ENCODE results near the gene CFAP46.
"Not testable (repeated sequence)": the region's sequence is repeated elsewhere in the genome, so short reads cannot be mapped to it uniquely, and the experiment has no call there.

Gene CFAP46

DNA sequence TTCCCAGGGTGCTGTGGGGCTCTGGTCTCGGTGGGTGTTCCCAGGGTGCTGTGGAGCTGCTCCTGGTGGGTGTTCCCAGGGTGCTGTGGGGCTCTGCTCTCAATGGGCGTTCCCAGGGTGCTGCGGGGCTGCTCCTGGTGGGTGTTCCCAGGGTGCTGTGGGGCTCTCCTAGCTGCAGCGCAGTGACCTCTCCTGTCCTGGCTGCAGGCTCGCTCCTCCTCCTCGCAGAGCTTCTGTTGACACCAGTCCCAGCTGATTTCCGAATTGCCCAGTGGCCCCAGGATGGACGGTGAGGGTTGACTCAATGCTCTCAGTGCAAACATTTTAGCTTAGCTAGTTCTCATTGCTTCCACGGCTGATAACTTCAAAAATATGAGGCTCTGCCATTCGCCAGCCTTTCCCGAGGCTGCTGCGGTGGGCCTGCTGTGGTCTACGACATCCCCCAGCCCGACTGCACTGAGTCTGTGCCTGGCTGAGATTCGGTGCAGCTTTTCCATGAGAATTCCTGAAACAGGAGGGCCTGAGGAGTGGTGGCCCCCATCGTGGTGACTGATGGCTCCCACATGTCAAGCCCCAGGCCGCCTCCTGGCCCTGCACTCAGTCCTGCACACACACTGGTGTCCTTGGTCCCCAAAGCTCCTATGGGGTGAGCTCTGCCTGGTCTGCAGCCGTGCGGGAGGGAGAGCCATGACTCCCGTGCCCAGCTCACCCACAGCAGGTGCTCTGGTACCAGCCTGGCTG lies 98.1 kb downstream of the CFAP46 start:
- DNase-seq (ENCODE audit: low read depth in 2 of 2), result no peak

DNA sequence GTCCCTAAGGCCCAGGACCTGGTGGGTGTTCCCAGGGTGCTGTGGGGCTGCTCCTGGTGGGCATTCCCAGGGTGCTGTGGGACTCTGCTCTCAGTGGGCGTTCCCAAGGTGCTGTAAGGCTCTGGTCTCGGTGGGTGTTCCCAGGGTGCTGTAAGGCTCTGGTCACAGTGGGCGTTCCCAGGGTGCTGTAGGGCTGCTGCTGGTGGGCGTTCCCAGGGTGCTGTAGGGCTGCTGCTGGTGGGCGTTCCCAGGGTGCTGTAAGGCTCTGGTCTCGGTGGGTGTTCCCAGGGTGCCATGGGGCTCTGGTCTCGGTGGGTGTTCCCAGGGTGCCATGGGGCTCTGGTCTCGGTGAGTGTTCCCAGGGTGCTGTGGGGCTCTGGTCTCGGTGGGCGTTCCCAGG lies 99.1 kb downstream of the CFAP46 start:
- not testable (repeated sequence) for DNase-seq (ENCODE audit: low read depth in 2 of 2)

DNA sequence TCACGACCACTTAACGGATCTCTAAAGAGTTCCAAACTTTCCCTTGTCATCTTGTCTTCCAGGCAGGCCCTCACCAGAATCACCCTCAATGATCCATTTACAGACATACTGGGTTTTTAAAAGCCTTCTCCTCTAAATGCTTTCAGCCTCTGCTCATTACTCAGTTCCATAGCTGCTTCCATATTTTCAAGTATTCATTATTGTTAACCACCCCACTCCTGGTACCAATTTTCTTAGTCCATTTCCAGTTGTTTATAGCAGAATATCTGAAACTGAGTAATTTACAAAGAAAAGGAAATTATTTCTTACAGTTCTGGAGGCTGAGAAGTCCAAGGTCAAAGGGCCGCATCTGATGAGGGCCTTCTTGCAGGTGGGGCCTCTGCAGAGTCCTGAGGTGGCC lies 100.0 kb downstream of the CFAP46 start:
- DNase-seq (ENCODE audit: low read depth in 2 of 2), result no peak

DNA sequence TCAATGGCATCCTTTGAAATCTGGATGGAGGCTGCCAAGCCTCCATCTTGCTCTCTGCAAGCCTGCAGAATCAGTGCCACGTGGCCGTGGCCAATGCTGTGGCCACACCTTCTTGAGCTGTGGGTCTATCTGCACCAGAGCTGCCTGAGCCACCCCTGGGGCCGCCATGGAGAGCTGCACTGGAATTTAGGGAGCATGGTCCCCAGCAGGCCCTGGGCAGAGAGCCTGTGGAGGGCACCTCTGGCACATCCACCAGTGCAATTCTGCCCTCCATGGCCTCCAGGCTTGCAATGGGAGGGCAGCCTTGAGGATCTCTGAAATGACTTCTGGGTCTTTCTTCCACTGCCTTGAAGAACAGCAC lies 100.8 kb downstream of the CFAP46 start:
- no peak for DNase-seq (ENCODE audit: low read depth in 2 of 2)

DNA sequence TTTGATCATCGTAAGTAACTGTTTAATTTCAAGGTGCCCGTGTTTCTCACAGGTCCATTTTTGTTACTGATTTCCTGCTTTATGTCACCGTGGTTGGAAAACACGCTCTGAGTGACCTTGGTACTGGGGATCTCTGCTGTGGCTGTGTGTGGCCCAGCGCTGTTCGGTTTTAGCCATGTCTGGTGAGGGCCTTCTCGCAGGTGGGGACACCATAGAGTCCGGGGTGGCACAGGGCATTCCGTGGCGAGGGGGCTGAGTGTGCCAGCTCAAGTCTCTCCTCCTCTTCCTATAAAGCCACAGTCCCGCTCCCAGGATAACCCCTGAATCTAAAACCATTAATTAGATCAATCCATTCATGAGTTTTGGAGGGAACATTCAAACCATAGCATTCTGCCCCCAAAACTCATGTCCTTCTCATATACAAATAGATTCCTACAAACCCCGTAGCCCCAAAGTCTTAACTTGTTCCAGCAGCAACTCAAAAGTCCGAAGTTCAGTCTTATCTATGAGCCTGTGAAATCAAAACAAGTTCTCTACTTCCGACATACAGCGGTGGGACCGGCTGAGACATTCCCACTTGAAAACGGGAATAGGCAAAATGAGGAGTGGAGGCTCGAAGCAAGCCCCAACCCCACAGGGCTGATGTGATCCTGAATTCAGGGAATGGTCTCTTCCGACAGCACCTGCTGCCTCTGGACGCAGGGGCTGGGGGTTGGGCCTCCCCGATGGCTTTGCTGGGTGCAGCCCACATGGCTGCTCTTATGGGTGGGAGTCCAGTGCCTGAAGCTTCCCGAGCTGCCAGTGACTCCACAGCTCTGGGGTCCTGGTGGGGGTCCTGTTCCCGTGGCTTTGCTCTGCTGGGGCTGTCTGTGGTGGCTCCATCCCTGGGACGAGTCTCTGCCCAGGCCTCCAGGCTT lies 101.4 kb downstream of the CFAP46 start:
- no peak for DNase-seq (ENCODE audit: low read depth in 2 of 2)

DNA sequence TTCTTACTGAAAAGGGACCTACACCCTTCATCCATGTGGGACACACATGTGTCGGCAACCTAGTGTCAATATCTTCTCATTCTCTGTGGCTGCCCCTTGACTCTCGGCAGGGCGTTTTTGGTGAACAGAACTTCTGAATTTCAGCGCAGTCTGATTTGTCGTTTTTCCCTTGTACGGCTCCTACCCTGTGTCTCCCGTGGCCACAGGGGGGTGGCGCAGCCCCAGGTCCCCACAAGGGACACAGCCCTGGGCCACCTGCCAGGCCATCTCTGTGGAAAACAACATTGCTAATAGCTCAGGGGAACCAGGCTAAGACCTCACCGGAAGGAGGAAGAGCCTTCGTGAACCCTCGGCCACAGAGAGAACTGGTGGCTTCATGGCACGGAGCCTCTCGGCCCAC lies 103.3 kb downstream of the CFAP46 start:
- DNase-seq (ENCODE audit: low read depth in 2 of 2), result no peak

DNA sequence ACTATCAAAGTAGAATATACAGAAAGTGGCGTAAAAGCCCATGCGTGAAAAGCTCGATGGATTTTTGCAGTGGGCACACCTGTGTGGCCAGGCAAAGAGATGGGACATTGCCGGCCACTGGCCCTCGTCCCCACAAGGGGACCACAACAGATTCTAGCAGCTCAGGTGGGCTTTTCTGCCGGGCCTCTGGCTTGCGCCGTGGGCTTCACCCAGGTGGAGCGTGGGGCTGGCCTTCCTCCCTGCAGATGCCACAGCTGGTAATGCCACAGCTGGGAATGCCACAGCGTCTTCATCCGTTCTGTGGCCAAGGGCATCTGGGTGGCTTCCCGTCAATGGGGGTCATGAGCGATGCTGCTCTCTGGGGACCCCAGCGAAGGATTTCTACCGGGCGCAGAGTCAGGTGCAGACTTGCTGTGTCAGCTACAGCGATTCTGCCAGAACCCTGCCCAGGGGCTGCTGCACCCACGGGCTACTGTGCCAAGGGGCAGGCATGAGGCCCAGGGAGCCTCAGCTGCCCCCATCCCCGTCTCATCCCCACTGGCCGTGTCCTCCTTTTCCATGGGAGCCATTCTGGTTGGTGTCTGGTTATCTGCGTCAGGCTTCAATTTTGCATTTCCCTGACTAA lies 103.9 kb downstream of the CFAP46 start:
- DNase-seq (ENCODE audit: low read depth in 2 of 2), result no peak

DNA sequence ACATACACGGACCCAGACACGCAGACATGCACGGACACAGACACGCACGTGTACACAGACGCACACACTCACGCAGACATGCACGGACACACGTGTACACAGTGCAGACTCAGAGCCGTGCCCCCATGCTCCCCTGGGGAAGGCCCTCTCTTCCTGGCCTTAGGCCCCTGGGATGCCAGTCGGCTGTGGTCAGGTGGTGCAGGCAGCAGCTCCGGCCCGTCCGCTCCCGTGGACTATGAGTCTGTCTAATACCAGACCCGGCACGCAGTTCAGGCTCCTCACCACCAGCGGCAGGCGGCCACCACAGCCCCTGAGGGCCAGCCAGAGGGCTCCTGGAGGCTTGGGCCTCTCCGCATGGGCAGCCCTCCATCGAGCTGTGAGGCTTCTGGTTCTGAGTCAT lies 104.5 kb downstream of the CFAP46 start:
- no peak for DNase-seq (ENCODE audit: low read depth in 2 of 2)

DNA sequence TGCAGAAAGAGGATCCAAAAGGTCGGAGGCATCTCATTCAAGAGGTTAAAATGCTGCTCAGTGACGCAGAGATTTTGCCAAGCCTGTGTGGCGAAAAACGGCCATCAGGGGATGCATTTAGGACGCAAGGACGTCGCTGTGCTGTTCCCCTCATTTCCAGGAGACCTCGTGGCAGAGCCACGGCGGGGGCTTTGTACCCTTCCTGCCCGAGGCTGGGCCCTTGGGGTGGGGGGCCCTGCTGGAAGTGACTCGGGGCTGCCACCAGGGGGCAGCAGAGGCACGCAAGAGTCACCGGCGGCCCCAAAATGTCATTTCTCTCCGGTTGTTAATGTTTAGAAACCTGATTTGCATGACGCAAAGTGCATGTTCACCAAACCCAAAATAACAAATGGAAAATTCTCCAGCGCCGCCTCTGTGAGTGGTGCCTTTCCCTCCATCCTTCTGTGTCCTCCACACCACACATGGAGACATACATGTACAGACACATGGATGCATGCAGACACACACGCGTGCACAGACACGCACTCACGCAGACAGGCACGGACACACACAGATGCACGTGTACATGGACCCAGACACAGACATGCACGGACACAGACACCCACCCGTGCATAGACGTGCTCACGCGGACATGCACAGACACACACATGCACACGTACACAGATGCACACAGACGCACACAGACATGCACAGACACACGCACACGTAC lies 105.4 kb downstream of the CFAP46 start:
- peak; percentile 11 to 33 for DNase-seq (ENCODE audit: low read depth in 2 of 2)

DNA sequence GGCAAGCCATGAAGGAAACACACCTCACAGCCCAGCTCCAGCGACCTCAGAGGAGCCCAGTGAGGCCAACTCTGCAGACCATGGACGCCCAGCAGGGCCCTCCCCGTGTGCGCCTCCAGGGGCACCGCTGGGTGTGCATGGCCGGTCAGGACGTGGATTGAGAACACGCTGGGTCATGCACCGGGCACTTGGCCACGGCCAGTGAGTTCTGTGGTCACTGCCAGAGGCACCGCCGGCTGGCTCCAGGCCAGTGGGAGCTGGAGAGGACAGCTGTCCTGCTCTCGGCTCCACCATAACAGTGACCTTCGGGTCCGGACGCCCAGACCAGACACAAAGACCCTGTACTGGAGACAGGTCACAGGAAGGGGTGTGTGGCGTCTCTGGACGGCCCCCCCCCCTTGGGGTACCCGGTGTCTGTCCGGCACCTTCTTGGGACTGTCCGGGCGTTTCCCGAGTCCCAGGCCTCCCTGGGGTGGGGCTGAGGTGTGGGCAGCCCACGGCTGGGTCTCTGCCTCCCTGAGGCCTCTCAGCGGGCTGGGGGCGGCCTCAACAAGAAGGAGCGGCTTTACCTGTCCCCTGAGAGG lies 106.0 kb downstream of the CFAP46 start:
- DNase-seq (ENCODE audit: low read depth in 2 of 2), result no peak

DNA sequence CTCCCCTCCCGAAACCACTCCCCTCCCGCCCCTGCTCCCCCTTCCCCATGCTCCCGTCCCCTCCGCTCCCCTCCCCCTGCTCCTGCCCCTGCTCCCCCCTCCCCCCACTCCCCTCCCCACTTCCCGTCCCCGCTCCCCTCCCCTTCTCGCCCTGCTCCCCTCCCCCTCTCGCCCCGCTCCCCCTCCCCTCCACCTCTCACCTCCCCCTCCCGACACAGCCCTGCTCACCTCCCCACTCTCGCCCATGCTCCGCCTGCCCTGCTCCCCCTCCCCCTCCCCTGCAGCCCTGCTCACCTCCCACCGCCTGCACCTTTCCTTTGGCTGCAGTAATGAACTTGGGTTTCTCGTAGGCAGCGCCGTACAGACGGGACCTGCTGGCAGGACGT lies 106.5 kb downstream of the CFAP46 start:
- no peak for DNase-seq (ENCODE audit: low read depth in 2 of 2)

DNA sequence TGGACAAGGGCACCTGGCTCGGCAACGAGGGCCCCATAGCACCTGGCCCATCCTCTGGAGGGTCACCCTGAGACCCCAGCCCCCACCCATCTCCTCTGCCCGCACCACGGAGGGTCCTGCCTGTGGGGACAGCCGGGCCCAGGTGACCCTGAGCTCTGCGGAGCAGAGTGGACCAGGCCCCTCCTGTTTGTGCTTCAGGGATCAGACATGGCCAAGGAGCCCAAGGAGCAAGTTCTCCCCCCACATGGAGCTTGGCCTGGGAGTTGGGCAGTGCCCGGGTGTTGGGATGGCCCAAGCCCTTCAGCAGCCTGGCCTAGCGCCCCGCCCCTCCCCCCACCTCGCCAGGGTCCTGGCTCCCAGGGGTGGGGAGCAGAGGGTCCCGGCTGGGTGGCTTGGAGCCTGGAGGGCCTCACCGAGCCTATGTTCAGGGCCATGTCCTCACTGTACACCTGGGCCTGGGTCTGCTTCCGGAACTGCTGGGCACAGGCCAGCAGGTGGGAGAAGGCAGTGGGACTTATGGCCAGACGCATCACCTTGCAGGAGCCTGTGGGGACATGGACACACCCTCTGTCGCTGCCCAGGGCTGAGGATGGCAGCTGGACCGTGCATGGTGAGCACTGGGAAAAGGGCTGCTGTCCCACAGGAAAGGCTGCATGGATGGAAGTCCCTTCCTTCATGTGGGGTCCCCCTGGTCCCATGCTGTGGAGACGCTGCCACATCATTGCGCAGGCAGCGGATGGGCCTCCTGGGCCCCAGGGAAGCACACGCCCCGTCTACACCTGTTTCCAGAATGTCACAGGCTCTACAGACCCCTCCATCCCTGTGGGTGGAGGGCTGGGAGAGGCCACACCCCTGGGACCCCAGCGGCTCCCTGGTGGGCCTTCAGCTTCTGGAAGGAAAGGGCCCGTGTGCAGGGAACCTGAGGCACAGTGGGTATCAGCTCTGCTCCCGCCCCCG lies 107.2 kb downstream of the CFAP46 start:
- DNase-seq (ENCODE audit: low read depth in 2 of 2), result no peak

DNA sequence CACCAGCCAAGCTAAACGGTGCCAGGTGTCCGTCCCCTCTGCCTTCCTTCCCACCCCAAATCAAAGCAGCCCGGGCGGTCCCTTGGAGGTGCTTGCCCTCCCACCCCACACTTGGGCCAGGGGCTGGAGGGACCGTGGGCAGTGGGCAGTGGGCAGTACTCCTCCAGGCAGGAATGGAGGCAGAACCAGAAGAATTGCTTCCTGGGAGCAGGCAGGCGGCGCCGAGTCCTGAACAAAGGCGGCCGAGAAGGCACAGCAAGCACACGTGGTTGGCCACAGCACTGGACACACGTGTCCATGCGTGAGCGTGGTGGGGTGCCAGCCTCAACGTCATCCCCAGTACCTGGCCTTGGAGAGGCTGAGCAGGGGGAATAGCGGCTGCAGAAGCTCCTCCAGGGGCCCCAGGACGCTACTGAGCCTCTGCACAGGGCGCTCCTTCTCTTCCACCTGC lies 108.0 kb downstream of the CFAP46 start:
- DNase-seq (ENCODE audit: low read depth in 2 of 2), result no peak

DNA sequence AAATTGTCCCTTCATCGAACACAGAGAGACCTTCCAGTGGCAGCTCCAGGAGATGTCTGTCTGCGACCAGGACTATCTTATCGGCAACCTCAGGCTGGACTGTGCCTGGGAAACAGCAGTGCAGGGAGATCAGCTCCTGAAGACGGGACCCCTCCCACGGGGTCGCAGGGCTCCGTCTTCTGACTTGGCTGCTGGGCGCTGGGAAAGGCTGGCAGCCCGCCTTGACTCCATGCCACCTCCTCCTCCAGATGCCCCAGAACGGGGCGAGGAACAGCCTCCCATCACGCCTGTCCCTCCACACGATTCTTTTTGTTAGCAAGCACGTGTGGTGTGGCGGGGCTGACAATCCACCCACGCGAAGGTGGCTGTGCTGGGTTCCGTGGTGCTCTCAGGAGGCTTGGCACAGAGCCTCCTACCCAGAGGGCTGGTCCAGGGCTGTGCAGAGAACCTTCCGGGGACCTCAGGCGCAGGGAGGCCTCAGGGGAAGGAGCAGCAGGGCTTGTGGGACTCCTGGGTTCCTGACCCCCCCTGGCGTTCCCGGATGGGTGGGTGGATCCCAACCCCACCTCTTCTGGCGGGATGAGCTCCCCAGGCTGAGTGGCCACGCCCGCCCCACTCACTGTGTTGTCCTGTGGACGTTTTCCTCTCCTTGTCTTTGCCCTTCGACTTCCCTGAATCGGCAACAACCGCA lies 108.8 kb downstream of the CFAP46 start:
- DNase-seq (ENCODE audit: low read depth in 2 of 2), result no peak

DNA sequence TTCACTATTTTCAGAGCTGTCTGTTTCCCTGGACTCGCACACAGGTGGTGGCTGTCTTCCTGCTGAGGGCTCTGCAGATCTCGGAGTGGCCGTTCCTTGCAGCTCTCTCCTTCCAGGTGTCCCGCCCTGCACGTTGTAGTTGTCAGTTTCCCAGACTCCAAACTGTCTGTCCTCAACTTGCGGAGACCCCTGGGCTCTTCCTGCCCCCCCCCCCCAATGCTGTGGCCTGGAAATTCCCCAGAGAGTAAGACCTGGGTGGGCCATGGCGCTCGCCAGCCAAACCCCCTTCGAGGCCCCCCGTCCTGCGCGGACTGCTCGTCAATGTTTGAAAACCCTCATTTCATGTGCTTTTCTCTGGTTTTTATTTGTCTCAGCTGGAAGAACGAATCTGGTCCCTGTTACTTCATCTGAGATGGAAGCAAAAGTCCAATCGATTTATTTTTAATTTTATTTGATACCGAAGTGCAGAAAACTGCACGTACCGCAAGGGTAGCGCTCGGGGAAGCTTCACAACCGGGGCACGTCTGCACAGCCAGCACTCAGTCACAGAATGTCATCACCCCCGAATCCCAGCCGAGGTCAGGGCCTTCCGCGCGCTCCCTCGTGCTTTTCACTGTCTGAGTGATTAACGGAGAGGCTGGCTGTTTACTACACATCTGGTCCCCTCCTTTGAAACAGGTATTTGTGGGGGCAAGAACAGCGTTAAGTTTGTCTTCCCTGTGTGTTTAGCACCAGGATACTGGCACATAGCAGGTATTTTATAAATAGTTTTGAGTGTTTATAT lies 110.0 kb downstream of the CFAP46 start:
- DNase-seq (ENCODE audit: low read depth in 2 of 2), result no peak

DNA sequence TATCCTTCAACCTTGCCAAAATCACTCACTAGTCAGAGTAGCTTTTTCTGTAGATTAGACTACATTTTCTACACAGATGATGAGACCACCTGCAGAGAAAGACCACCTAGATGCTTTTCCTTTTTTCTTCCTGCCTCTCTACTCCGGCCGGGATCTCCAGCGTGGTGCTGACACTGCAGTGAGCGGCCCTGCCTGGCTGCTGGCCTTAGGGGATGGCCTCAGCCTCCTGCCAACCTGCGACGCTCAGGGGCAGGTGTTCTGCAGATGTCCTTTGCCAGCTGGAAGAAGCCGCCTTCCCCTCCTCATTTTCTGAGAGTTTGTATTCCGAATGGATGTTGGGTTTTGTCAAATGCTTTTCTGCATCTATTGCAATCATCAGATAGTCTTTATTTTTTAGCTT lies 113.0 kb downstream of the CFAP46 start:
- DNase-seq (ENCODE audit: low read depth in 2 of 2), result no peak

DNA sequence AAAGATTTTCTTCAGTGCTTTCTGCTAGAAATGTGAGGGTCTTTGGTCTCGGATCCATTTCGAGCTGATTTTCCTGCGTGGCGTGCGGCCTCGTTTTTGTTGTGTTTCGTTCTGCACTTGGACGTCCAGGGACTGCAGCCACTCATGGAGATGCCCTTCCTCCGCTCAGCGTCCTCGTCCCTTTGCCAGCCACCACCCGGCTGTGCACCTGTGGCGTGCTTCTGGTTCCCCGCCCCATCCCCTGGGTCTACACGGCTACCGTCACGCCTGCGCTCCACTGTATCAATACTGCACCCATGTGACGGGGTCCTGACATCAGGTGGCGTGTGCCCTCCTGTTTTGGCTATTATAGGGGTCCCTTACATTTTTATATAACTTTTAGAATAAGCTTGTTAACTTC lies 113.7 kb downstream of the CFAP46 start:
- DNase-seq (ENCODE audit: low read depth in 2 of 2), result no peak

DNA sequence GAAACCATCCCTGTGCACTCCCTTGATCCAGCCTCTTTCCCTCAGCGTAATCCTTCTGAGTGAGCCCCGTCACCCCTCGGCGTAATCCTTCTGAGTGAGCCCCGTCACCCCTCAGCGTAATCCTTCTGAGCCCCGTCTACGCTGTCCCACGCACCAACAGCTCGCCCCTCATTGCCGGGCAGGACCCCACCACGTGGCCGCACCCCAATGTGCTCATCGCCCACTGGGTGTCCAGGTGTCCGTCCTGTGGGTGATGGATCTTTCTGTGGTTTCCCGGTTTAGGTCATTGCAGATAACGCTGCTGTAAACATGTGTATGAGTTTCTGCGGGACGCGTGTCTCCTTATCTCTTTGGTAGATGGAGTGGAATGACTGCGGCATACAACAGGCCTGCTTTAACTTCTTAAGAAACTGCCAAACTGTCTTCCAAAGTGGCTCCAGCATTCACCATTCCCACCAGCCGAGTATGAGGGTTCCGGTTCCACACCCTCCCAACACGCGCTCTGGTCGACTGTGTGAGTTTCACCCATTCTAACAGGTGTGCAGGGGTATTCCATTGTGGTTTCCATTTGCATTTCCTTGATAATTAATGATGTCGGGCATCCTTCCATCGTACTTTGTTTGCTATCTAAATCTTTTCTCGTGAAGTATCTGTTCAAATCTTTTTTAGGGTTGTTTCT lies 114.4 kb downstream of the CFAP46 start:
- DNase-seq (ENCODE audit: low read depth in 2 of 2), result no peak

DNA sequence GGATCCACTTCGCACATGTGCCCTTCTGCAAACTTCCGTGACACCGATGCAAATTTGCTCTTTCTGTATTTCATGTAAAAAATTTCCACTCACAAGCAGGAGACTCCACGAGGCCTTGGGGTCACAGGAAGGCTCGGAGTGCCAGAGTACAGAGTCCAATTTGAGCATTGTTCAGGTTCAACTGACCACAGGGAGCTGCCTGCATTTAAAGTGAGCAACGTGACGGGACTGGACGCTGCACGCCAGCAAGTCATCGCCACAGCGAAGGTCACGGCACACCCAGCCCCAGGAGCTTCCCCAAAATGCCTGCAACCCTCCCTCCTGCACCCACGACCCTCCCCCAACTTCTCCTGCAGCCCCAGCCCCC lies 115.0 kb downstream of the CFAP46 start:
- DNase-seq (ENCODE audit: low read depth in 2 of 2), result no peak

All from stimulated activated CD4-positive, alpha-beta T cell treated with anti-CD3 and anti-CD28 coated beads, Interleukin-4, amount 100 ng/mL, for 48 hours (primary cell).